Caco-2 (cell line): Measurements from ENCODE around the gene FRY. TPM values are rescaled to one million over a fixed set of nuclear protein-coding genes. Genes with fewer than 3 reads are reported as not detected.

Source experiments
- BruUV-seq: library from RNA; stranded (reverse); fragments of 400-500 nt; replicated peaks from 2 replicates; lab custom pipeline; 2021; lab: Mats Ljungman, UMichigan
- CTCF ChIA-PET: fragments of 300-600 bp; sonication (Branson Sonifier 250); formaldehyde crosslinking; loops from one replicate; lab custom pipeline; 2022; ENCODE audit warnings: antibody characterized with exemption; lab: Charles Lee
- POLR2A ChIA-PET: fragments of 300-600 bp; sonication (Branson Sonifier 250); formaldehyde crosslinking; loops from one replicate; lab custom pipeline; 2022; ENCODE audit warnings: antibody characterized with exemption; lab: Charles Lee
- DNase-seq, 2 experiments: peaks; one replicate each; pipeline versions ENCODE4 v3.0.0 to v3.0.0-alpha.2; 2020 to 2022
- H3K27me3 ChIP-seq: replicated peaks from 2 replicates; pipeline ENCODE4 v1.6.0; 2011; ENCODE audit warnings: low read length; ENCODE audit not compliant: control insufficient read depth, insufficient read depth
- H3K36me3 ChIP-seq: 2 replicates; pipeline ENCODE4 v1.5.1; 2011; ENCODE audit warnings: low read length; ENCODE audit not compliant: control insufficient read depth, insufficient read depth
- H3K4me1 ChIP-seq: fragments of 250-450 bp; sonication (Bioruptor Pico); 2 replicates; pipeline ENCODE4 v1.5.1; 2020; ENCODE audit warnings: mild to moderate bottlenecking
- H3K4me3 ChIP-seq: 2 replicates; pipeline ENCODE4 v1.5.1; 2011; ENCODE audit warnings: low read depth, mild to moderate bottlenecking, control low read depth, low read length
- H3K9me3 ChIP-seq: fragments of 250-450 bp; sonication (Bioruptor Pico); 2 replicates; pipeline ENCODE4 v1.5.1; 2020; ENCODE audit warnings: mild to moderate bottlenecking, moderate library complexity
- H3K27ac Mint-ChIP-seq: one replicate; pipeline ENCODE4 v1.8.0; 2022; ENCODE audit warnings: mixed read lengths; ENCODE audit not compliant: unreplicated experiment
- H3K27me3 Mint-ChIP-seq: one replicate; pipeline ENCODE4 v1.8.0; 2022; ENCODE audit warnings: mixed read lengths; ENCODE audit not compliant: insufficient read depth, unreplicated experiment
- H3K36me3 Mint-ChIP-seq: one replicate; pipeline ENCODE4 v1.8.0; 2022; ENCODE audit warnings: mild to moderate bottlenecking, mixed read lengths; ENCODE audit not compliant: insufficient read depth, unreplicated experiment
- H3K4me1 Mint-ChIP-seq: one replicate; pipeline ENCODE4 v1.8.0; 2022; ENCODE audit warnings: low read depth, mixed read lengths; ENCODE audit not compliant: unreplicated experiment
- H3K4me3 Mint-ChIP-seq: one replicate; pipeline ENCODE4 v1.8.0; 2022; ENCODE audit warnings: mild to moderate bottlenecking, moderate library complexity, mixed read lengths; ENCODE audit not compliant: unreplicated experiment
- H3K9me3 Mint-ChIP-seq: one replicate; pipeline ENCODE4 v1.8.0; 2022; ENCODE audit warnings: mixed read lengths; ENCODE audit not compliant: unreplicated experiment
- intact Hi-C: fragments of 100-400 bp; cut with micrococcal nuclease; formaldehyde crosslinking; loops from one replicate; pipeline ENCODE4 v1.10.0; 2022; ENCODE audit not compliant: unreplicated experiment
- total RNA-seq: library from RNA; stranded (reverse); gene quantifications from 2 replicates; pipeline ENCODE4 v1.2.3, GENCODE V29; 2022
- TF ChIP-seq, protein P1 (sequence below), 2 experiments: fragments of 200-600 bp in 1 of 2; IDR thresholded peaks; 1 replicate in 1 of 2; 2 replicates in 1 of 2; pipeline versions ENCODE4 v1.5.1 to v1.8.0; 2011 to 2022; ENCODE audit warnings: antibody characterized with exemption in 1 of 2, control low read depth in 1 of 2, inconsistent platforms in 1 of 2, low read depth in 1 of 2, low read length in 1 of 2, mild to moderate bottlenecking in 1 of 2, moderate library complexity in 1 of 2; ENCODE audit not compliant: insufficient read depth in 1 of 2, severe bottlenecking in 1 of 2, unreplicated experiment in 1 of 2

Gene FRY
- total RNA-seq, 1 experiment from 2014 or later = 118 TPM

DNA sequence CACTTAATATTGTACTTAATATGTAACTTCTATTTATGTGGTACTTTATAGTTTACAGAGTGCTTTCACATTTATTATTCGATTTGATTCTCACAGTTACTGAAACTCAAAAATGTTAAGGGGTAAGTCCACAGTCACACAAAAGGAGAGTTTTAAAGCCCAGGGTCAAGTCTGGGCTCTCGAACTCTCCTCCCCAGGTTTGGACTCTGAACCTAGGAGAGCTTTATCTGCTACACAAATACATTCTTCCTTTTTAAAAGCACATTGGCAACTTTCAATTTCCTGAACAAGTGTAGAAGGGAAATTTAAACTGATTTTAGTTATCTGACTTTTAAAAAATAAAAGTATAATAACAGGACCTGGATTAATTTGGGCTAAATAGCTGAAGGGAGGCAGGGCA is 144.4 kb downstream of the FRY start:
- Histone ChIP-seq H3K4me1 (peaks cover 31% of the 10 kb centered on the region), H3K9me3 (no peaks in the 10 kb centered on the region), H3K27me3 (no peaks in the 10 kb centered on the region), H3K4me3 (no peak overlapping the region), H3K36me3 (no peaks in the 10 kb centered on the region)
- Mint-ChIP-seq H3K4me1 (peaks cover 30% of the 10 kb centered on the region), H3K27ac (no peak overlapping the region), H3K4me3 (no peak overlapping the region), H3K27me3 (no peaks in the 10 kb centered on the region), H3K36me3 (no peaks in the 10 kb centered on the region), H3K9me3 (no peaks in the 10 kb centered on the region)
- intact Hi-C loops = no loop called here
- ChIA-PET POLR2A (interaction anchor here (0.6 kb wide), 1 partner anchor 32 kb away, joined by 5 read pairs; no protein-coding TSS in a partner anchor), CTCF (interaction anchor here (1.2 to 3.0 kb wide), 2 partner anchors 11 to 50 kb away, joined by 3 to 15 read pairs; no protein-coding TSS in a partner anchor)
- BruUV-seq = no TSS peak
- DNase-seq = no peak
- TF ChIP-seq, protein P1, sequence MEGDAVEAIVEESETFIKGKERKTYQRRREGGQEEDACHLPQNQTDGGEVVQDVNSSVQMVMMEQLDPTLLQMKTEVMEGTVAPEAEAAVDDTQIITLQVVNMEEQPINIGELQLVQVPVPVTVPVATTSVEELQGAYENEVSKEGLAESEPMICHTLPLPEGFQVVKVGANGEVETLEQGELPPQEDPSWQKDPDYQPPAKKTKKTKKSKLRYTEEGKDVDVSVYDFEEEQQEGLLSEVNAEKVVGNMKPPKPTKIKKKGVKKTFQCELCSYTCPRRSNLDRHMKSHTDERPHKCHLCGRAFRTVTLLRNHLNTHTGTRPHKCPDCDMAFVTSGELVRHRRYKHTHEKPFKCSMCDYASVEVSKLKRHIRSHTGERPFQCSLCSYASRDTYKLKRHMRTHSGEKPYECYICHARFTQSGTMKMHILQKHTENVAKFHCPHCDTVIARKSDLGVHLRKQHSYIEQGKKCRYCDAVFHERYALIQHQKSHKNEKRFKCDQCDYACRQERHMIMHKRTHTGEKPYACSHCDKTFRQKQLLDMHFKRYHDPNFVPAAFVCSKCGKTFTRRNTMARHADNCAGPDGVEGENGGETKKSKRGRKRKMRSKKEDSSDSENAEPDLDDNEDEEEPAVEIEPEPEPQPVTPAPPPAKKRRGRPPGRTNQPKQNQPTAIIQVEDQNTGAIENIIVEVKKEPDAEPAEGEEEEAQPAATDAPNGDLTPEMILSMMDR (IDR thresholded peaks at IDR 0.05; ENCODE audit: insufficient read depth in 1 of 2, low read depth in 1 of 2, low read length in 1 of 2, severe bottlenecking in 1 of 2, unreplicated experiment in 1 of 2) = no peak

- Histone ChIP-seq H3K9me3 (no peaks in the 10 kb centered on the region), H3K36me3 (no peaks in the 10 kb centered on the region), H3K4me1 (peaks cover 31% of the 10 kb centered on the region), H3K27me3 (no peaks in the 10 kb centered on the region), H3K4me3 (no peak overlapping the region)
- TF ChIP-seq, protein P1 (IDR thresholded peaks at IDR 0.05; ENCODE audit: insufficient read depth in 1 of 2, low read depth in 1 of 2, low read length in 1 of 2, severe bottlenecking in 1 of 2, unreplicated experiment in 1 of 2) = no peak
- BruUV-seq = no TSS peak
- Mint-ChIP-seq H3K4me1 (peaks cover 28% of the 10 kb centered on the region), H3K27me3 (no peaks in the 10 kb centered on the region), H3K9me3 (no peaks in the 10 kb centered on the region), H3K27ac (no peak overlapping the region), H3K36me3 (peaks cover 5% of the 10 kb centered on the region), H3K4me3 (no peak overlapping the region)
- intact Hi-C loops = no loop called here
- no peak for DNase-seq
- POLR2A ChIA-PET = interaction anchor here (0.7 kb wide), 1 partner anchor 15 kb away, joined by 3 read pairs; no protein-coding TSS in a partner anchor
- CTCF ChIA-PET = interaction anchor here (1.2 to 3.0 kb wide), 2 partner anchors 11 to 49 kb away, joined by 3 to 15 read pairs; no protein-coding TSS in a partner anchor
Observed at GRCh38 chr13:32176696-32177095, 145.1 kb downstream of the FRY start.

DNA sequence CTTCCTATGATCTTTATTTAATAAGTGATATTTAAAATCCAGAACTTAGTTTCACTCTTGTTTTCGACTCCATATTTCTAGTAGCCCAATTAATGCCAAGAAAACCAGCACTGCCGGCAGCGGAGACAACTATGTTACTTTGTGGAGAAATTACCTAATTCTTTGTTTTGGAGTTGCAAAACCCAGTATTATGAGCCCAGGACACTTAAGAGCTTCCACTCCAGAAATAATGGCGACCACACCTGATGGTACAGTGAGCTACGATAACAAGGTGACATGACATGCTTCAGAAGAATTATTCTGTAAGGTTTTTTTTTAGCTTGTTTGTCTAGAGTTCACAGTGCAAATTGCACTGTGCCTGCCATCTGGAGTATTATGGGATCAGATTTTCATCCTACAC is 147.2 kb downstream of the FRY start:
- H3K27me3 Mint-ChIP-seq = no peaks in the 10 kb centered on the region
- no peak overlapping the region for H3K4me3 Mint-ChIP-seq
- BruUV-seq = no TSS peak
- no peak overlapping the region for H3K4me3 ChIP-seq
- H3K4me1 Mint-ChIP-seq = peaks cover 23% of the 10 kb centered on the region
- TF ChIP-seq, protein P1 (IDR thresholded peaks at IDR 0.05; ENCODE audit: insufficient read depth in 1 of 2, low read depth in 1 of 2, low read length in 1 of 2, severe bottlenecking in 1 of 2, unreplicated experiment in 1 of 2) = no peak
- H3K27ac Mint-ChIP-seq = no peak overlapping the region
- H3K9me3 Mint-ChIP-seq = no peaks in the 10 kb centered on the region
- no peaks in the 10 kb centered on the region for H3K27me3 ChIP-seq
- CTCF ChIA-PET = no interaction called here
- H3K36me3 ChIP-seq = no peaks in the 10 kb centered on the region
- no peak for DNase-seq
- H3K4me1 ChIP-seq = peaks cover 31% of the 10 kb centered on the region
- peaks cover 11% of the 10 kb centered on the region for H3K36me3 Mint-ChIP-seq
- intact Hi-C loops = no loop called here
- POLR2A ChIA-PET = no interaction called here
- no peaks in the 10 kb centered on the region for H3K9me3 ChIP-seq
